Naive thymus-derived CD4-positive, alpha-beta T cell (primary cell): Measurements from ENCODE around the gene EMC7. TPM values are rescaled to one million over a fixed set of nuclear protein-coding genes. Genes with fewer than 3 reads are reported as not detected.

Experiments used
- ATAC-seq: fragments of 150-1000 bp; cut with Tn5 transposase; 2 replicates; pipeline ENCODE4 v1.10.0; 2021; ENCODE audit warnings: mild to moderate bottlenecking, moderate library complexity
- CTCF ChIA-PET: fragments of 350-600 bp; sonication (Branson Sonifier 250); formaldehyde crosslinking; loops from one replicate; lab custom pipeline; 2021; ENCODE audit warnings: antibody characterized with exemption; lab: Charles Lee
- POLR2A ChIA-PET: fragments of 350-600 bp; sonication (Branson Sonifier 250); formaldehyde crosslinking; loops from one replicate; lab custom pipeline; 2021; ENCODE audit warnings: antibody characterized with exemption, inconsistent platforms; lab: Charles Lee
- DNase-seq, 9 donors: peaks; one replicate each; pipeline versions ENCODE4 v3.0.0 to v3.0.0-alpha.2; 2020 to 2022; ENCODE audit warnings: mixed read lengths in 1 of 9
- H3K27ac ChIP-seq: one replicate; pipeline ENCODE4 v1.7.0; 2013; ENCODE audit warnings: mild to moderate bottlenecking, low read depth, low read length, moderate library complexity
- H3K27me3 ChIP-seq, 2 donors: one replicate each; pipeline ENCODE4 v1.7.0; 2013; ENCODE audit warnings: low read length in 2 of 2, mild to moderate bottlenecking in 2 of 2, moderate library complexity in 2 of 2; ENCODE audit not compliant: control insufficient read depth in 2 of 2, insufficient read depth in 2 of 2
- H3K36me3 ChIP-seq, 3 experiments: 1 replicate in 2 of 3; 2 replicates in 1 of 3; pipeline ENCODE4 v1.7.0; 2013; ENCODE audit warnings: low read length in 3 of 3, mild to moderate bottlenecking in 3 of 3, moderate library complexity in 1 of 3; ENCODE audit not compliant: insufficient read depth in 3 of 3, control insufficient read depth in 2 of 3
- H3K4me1 ChIP-seq, 2 donors: one replicate each; pipeline ENCODE4 v1.7.0; 2013; ENCODE audit warnings: low read length in 2 of 2, mild to moderate bottlenecking in 2 of 2, moderate library complexity in 1 of 2; ENCODE audit not compliant: control insufficient read depth in 2 of 2, insufficient read depth in 2 of 2
- H3K4me3 ChIP-seq: 2 replicates; pipeline ENCODE4 v1.7.0; 2013; ENCODE audit warnings: mild to moderate bottlenecking, low read length
- H3K9me3 ChIP-seq, 3 experiments: 1 replicate in 2 of 3; 2 replicates in 1 of 3; pipeline ENCODE4 v1.7.0; 2013; ENCODE audit warnings: low read length in 3 of 3; ENCODE audit not compliant: control insufficient read depth in 2 of 3
- H3K27ac Mint-ChIP-seq, 9 donors: one replicate each; pipeline ENCODE4 v1.8.0; 2020 to 2022; ENCODE audit warnings: mixed read lengths in 9 of 9, mild to moderate bottlenecking in 8 of 9, moderate library complexity in 5 of 9, inconsistent platforms in 2 of 9
- H3K27me3 Mint-ChIP-seq, 5 donors: one replicate each; pipeline ENCODE4 v1.8.0; 2021 to 2022; ENCODE audit warnings: mixed read lengths in 5 of 5, mild to moderate bottlenecking in 1 of 5
- H3K36me3 Mint-ChIP-seq, 5 donors: one replicate each; pipeline ENCODE4 v1.8.0; 2020 to 2022; ENCODE audit warnings: mixed read lengths in 5 of 5, mild to moderate bottlenecking in 3 of 5, inconsistent platforms in 1 of 5
- H3K4me1 Mint-ChIP-seq, 7 donors: one replicate each; pipeline ENCODE4 v1.8.0; 2020 to 2022; ENCODE audit warnings: mixed read lengths in 7 of 7, mild to moderate bottlenecking in 3 of 7, inconsistent platforms in 1 of 7
- H3K4me3 Mint-ChIP-seq, 10 donors: one replicate each; pipeline ENCODE4 v1.8.0; 2020 to 2022; ENCODE audit warnings: mild to moderate bottlenecking in 10 of 10, mixed read lengths in 10 of 10, moderate library complexity in 6 of 10, inconsistent platforms in 2 of 10
- H3K9me3 Mint-ChIP-seq, 11 donors: one replicate each; pipeline ENCODE4 v1.8.0; 2020 to 2022; ENCODE audit warnings: mixed read lengths in 11 of 11, mild to moderate bottlenecking in 4 of 11, inconsistent platforms in 1 of 11, moderate library complexity in 1 of 11
- intact Hi-C, 2 donors: fragments of 100-400 bp; cut with micrococcal nuclease; formaldehyde crosslinking; loops; one replicate each; pipeline ENCODE4 v1.15.1; 2023
- polyA plus RNA-seq, 2 donors: library from polyadenylated mRNA; unstranded; fragments of 300-500 nt; fragmentation: Illumina TruSeq; gene quantifications; one replicate each; pipeline ENCODE4 v1.2.3, GENCODE V29; 2021
- total RNA-seq, 6 experiments: library from RNA in 5 of 6; stranded (reverse) in 5 of 6; gene quantifications; 1 replicate in 5 of 6; 2 replicates in 1 of 6; pipeline ENCODE4 v1.2.3 and lab custom pipeline; 2021 to 2026

EMC7 gene
- total and polyA plus RNA-seq, 7 experiments from 2014 or later: 30.1 to 112 (median 39.5) TPM

GRCh38 chr15:34076785-34077184 lies 24.9 kb downstream of the EMC7 start:
- POLR2A ChIA-PET: no interaction called here
- H3K27me3 Mint-ChIP-seq: no peaks in the 10 kb centered on the region

DNA sequence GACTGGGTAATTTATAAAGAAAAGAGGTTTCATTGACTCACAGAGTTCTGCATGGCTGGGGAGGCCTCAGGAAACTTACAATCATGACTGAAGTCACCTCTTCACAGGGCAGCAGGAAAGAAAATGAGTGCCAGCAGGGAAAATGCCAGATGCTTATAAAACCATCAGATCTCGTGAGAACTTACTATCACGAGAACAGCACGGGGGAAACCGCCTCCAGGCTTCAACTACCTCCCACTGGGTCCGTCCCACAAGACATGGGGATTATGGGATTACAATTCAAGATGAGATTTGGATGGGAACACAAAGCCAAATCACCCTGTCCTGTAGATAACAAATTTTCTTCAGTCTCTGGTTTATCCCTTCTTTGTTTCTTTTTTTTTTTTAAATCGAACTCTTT lies 31.7 kb downstream of the EMC7 start:
- Histone ChIP-seq H3K27me3 (no peaks in the 10 kb centered on the region), H3K27ac (no peak overlapping the region), H3K4me3 (no peak overlapping the region), H3K36me3 (no peaks in the 10 kb centered on the region), H3K4me1 (no peaks in the 10 kb centered on the region), H3K9me3 (no peaks in the 10 kb centered on the region)
- H3K36me3 Mint-ChIP-seq: peaks cover 0 to 4% (median 0%) of the 10 kb centered on the region in 5 donors
- intact Hi-C loops: no loop called here
- ChIA-PET CTCF (interaction anchor here (1.7 kb wide), 1 partner anchor 8 kb away, joined by 4 read pairs; no protein-coding TSS in a partner anchor), POLR2A (no interaction called here)
- DNase-seq (no peak), ATAC-seq (no peak)
- H3K27ac Mint-ChIP-seq: no peak overlapping the region
- no peaks in the 10 kb centered on the region for H3K4me1 Mint-ChIP-seq
- H3K27me3 Mint-ChIP-seq: no peaks in the 10 kb centered on the region
- no peaks in the 10 kb centered on the region for H3K9me3 Mint-ChIP-seq
- no peak overlapping the region for H3K4me3 Mint-ChIP-seq

More at GRCh38 chr15:34076785-34077184, 24.9 kb downstream of the EMC7 start:
- Histone ChIP-seq H3K36me3 (no peaks in the 10 kb centered on the region), H3K9me3 (no peaks in the 10 kb centered on the region), H3K27me3 (no peaks in the 10 kb centered on the region), H3K27ac (no peak overlapping the region), H3K4me3 (no peak overlapping the region), H3K4me1 (no peaks in the 10 kb centered on the region)
- H3K27ac Mint-ChIP-seq: no peak overlapping the region
- CTCF ChIA-PET: no interaction called here
- no peaks in the 10 kb centered on the region for H3K4me1 Mint-ChIP-seq
- no peak for ATAC-seq
- no peak overlapping the region for H3K4me3 Mint-ChIP-seq
- H3K9me3 Mint-ChIP-seq: no peaks in the 10 kb centered on the region
- peaks cover 0 to 29% (median 0%) of the 10 kb centered on the region in 5 donors for H3K36me3 Mint-ChIP-seq
- DNase-seq: no peak
- intact Hi-C loops: no loop called here

DNA sequence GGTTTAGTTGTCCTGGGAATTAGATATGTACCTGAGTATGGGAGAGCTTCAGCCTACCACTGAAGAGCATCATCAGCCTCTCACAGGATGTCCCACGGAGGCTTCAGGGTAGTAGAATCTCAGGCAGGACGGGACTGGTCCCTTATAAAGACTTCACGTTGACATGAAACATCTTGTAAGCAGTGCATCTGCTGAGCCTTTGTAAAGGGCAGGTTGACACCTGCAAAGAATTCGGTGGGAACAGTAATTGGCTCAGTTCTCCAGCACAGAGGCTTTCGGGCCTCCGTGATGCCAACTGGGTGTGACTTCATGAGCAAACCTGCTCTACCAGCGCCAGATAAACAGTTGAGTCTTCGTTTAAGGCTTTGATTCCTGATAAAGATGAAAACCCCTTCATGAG lies 35.7 kb downstream of the EMC7 start:
- Histone ChIP-seq H3K4me3 (no peak overlapping the region), H3K4me1 (no peaks in the 10 kb centered on the region), H3K27ac (no peak overlapping the region), H3K27me3 (no peaks in the 10 kb centered on the region), H3K9me3 (no peaks in the 10 kb centered on the region), H3K36me3 (no peaks in the 10 kb centered on the region)
- no peaks in the 10 kb centered on the region for H3K36me3 Mint-ChIP-seq
- H3K9me3 Mint-ChIP-seq: no peaks in the 10 kb centered on the region
- POLR2A ChIA-PET: no interaction called here
- no peak for DNase-seq
- ATAC-seq: no peak
- H3K27ac Mint-ChIP-seq: peak overlapping the region in 2 of 9 donors; percentile 5 to 49
- no peaks in the 10 kb centered on the region for H3K27me3 Mint-ChIP-seq
- CTCF ChIA-PET: no interaction called here
- H3K4me3 Mint-ChIP-seq: no peak overlapping the region
- peaks cover 0 to 10% (median 4%) of the 10 kb centered on the region in 7 donors for H3K4me1 Mint-ChIP-seq
- intact Hi-C loops: no loop called here

- Histone ChIP-seq H3K4me3 (no peak overlapping the region), H3K27me3 (no peaks in the 10 kb centered on the region), H3K27ac (no peak overlapping the region), H3K36me3 (no peaks in the 10 kb centered on the region), H3K9me3 (no peaks in the 10 kb centered on the region), H3K4me1 (no peaks in the 10 kb centered on the region)
- H3K36me3 Mint-ChIP-seq: no peaks in the 10 kb centered on the region
- ATAC-seq: no peak
- DNase-seq: no peak
- intact Hi-C loops: no loop called here
- peak overlapping the region in 1 of 9 donors; percentile 19 for H3K27ac Mint-ChIP-seq
- H3K9me3 Mint-ChIP-seq: no peaks in the 10 kb centered on the region
- H3K27me3 Mint-ChIP-seq: no peaks in the 10 kb centered on the region
- ChIA-PET POLR2A (no interaction called here), CTCF (no interaction called here)
- H3K4me3 Mint-ChIP-seq: no peak overlapping the region
- peaks cover 0 to 10% (median 4%) of the 10 kb centered on the region in 7 donors for H3K4me1 Mint-ChIP-seq
Observed at GRCh38 chr15:34065261-34065660, 36.4 kb downstream of the EMC7 start.

GRCh38 chr15:34064438-34064837 lies 37.2 kb downstream of the EMC7 start:
- Histone ChIP-seq H3K9me3 (no peaks in the 10 kb centered on the region), H3K27ac (no peak overlapping the region), H3K27me3 (no peaks in the 10 kb centered on the region), H3K4me3 (no peak overlapping the region), H3K36me3 (no peaks in the 10 kb centered on the region), H3K4me1 (no peaks in the 10 kb centered on the region)
- no peak for ATAC-seq
- intact Hi-C loops: no loop called here
- POLR2A ChIA-PET: no interaction called here
- Mint-ChIP-seq H3K4me1 (peaks cover 0 to 10% (median 4%) of the 10 kb centered on the region in 7 donors), H3K36me3 (no peaks in the 10 kb centered on the region), H3K27me3 (peaks cover 0 to 2% (median 0%) of the 10 kb centered on the region in 5 donors), H3K9me3 (no peaks in the 10 kb centered on the region), H3K4me3 (no peak overlapping the region), H3K27ac (peak overlapping the region in 2 of 9 donors; percentile 39 to 48)
- no peak for DNase-seq
- CTCF ChIA-PET: interaction anchor here (0.6 to 5.9 kb wide), 2 partner anchors 145 to 855 kb away, joined by 3 to 59 read pairs; partner anchors contain the start of gene KATNBL1

GRCh38 chr15:34059946-34060345 lies 41.7 kb downstream of the EMC7 start:
- Histone ChIP-seq H3K36me3 (no peaks in the 10 kb centered on the region), H3K4me1 (no peaks in the 10 kb centered on the region), H3K27me3 (no peaks in the 10 kb centered on the region), H3K9me3 (no peaks in the 10 kb centered on the region), H3K4me3 (no peak overlapping the region), H3K27ac (no peak overlapping the region)
- ChIA-PET CTCF (interaction anchor here (0.8 to 5.9 kb wide), 2 partner anchors 149 to 572 kb away, joined by 3 to 59 read pairs; partner anchors contain the start of gene KATNBL1), POLR2A (no interaction called here)
- ATAC-seq (no peak), DNase-seq (no peak)
- Mint-ChIP-seq H3K27ac (no peak overlapping the region), H3K4me1 (peaks cover 0 to 10% (median 4%) of the 10 kb centered on the region in 7 donors), H3K9me3 (no peaks in the 10 kb centered on the region), H3K4me3 (no peak overlapping the region), H3K27me3 (peaks cover 0 to 2% (median 0%) of the 10 kb centered on the region in 5 donors), H3K36me3 (no peaks in the 10 kb centered on the region)
- intact Hi-C loops: no loop called here

DNA sequence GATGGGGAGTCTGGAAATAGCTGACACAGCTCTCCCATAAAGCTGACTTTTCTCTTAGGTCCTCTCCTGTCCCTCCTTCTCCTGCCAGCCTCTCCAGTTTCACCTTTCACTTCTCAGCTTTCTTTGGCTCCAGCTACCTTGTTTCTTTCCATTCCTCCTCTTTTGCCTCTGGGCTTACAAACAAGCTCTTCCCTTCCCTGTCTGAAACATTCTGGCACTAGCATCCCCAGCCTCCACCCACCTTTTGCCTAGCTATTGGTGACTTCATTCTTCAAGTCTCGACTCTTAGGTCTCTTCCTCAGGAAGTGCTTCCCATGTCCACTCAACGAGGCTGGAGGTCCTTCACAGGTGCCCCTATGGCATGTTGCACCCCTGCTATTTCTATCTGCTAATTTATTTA lies 42.2 kb downstream of the EMC7 start:
- no peak for DNase-seq
- H3K4me1 Mint-ChIP-seq: peaks cover 0 to 7% (median 4%) of the 10 kb centered on the region in 7 donors
- intact Hi-C loops: no loop called here
- H3K4me1 ChIP-seq: no peaks in the 10 kb centered on the region
- no peaks in the 10 kb centered on the region for H3K27me3 ChIP-seq
- H3K4me3 ChIP-seq: no peak overlapping the region
- CTCF ChIA-PET: interaction anchor here (0.8 to 5.9 kb wide), 3 partner anchors 9 to 572 kb away, joined by 3 to 59 read pairs (median 3); partner anchors contain the start of gene KATNBL1
- no peaks in the 10 kb centered on the region for H3K36me3 Mint-ChIP-seq
- H3K9me3 ChIP-seq: no peaks in the 10 kb centered on the region
- no peaks in the 10 kb centered on the region for H3K9me3 Mint-ChIP-seq
- peaks cover 0 to 2% (median 0%) of the 10 kb centered on the region in 5 donors for H3K27me3 Mint-ChIP-seq
- H3K4me3 Mint-ChIP-seq: no peak overlapping the region
- POLR2A ChIA-PET: no interaction called here
- H3K36me3 ChIP-seq: no peaks in the 10 kb centered on the region
- ATAC-seq: no peak
- no peak overlapping the region for H3K27ac ChIP-seq
- H3K27ac Mint-ChIP-seq: no peak overlapping the region
